Tibial nerve (tissue), 4 donors: ENCODE results near the gene MAPK13.

Source experiments
- EP300 ChIP-seq, 2 donors: sonication (generic); formaldehyde crosslinking; IDR thresholded peaks; one replicate each; pipeline ENCODE4 v1.6.1; 2017; ENCODE audit warnings: antibody characterized with exemption in 2 of 2, mild to moderate bottlenecking in 1 of 2
- POLR2A ChIP-seq, 2 donors: fragments of 450-650 bp; IDR thresholded peaks; one replicate each; pipeline ENCODE4 v1.6.1; 2017; ENCODE audit warnings: antibody characterized with exemption in 2 of 2, mild to moderate bottlenecking in 2 of 2, moderate library complexity in 2 of 2
- TF ChIP-seq, protein P1 (sequence below), 5 experiments: fragments of 200-600 bp in 3 of 5; fragments of 450-650 bp in 2 of 5; sonication (generic) in 3 of 5; IDR thresholded peaks; one replicate each; pipeline ENCODE4 v1.5.1; 2016 to 2019; ENCODE audit warnings: antibody characterized with exemption in 5 of 5, mild to moderate bottlenecking in 3 of 5, moderate library complexity in 2 of 5

DNA sequence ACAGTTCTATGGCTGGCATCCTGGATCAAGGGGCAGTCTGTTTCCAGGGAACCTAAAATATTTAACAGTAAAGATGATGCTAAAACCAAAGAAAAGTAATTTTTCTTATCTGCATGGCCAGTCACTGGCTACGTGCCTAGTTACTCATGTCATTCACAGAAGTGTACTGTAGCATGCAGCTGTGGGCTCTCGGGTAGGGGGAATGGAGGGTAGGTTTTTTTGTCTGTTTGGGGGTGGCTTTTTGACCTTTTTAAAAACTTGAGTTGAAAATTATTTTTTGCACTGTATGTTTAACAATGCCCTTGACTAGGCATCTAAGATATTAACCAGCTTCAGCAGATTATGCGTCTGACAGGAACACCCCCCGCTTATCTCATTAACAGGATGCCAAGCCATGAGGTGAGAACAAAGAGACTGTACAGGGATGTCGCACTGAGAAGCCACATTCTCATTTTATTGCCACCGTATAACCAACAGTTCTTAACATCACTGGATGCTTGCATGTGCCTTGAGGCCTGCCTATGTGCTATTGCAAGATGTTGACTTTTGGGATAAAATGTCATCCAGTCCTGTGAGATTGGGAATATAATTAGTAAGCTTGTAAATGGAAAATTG is 30.3 kb upstream of the MAPK13 start:
- TF ChIP-seq, protein P1, sequence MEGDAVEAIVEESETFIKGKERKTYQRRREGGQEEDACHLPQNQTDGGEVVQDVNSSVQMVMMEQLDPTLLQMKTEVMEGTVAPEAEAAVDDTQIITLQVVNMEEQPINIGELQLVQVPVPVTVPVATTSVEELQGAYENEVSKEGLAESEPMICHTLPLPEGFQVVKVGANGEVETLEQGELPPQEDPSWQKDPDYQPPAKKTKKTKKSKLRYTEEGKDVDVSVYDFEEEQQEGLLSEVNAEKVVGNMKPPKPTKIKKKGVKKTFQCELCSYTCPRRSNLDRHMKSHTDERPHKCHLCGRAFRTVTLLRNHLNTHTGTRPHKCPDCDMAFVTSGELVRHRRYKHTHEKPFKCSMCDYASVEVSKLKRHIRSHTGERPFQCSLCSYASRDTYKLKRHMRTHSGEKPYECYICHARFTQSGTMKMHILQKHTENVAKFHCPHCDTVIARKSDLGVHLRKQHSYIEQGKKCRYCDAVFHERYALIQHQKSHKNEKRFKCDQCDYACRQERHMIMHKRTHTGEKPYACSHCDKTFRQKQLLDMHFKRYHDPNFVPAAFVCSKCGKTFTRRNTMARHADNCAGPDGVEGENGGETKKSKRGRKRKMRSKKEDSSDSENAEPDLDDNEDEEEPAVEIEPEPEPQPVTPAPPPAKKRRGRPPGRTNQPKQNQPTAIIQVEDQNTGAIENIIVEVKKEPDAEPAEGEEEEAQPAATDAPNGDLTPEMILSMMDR (IDR thresholded peaks at IDR 0.05), result no peak
- no peak for TF ChIP-seq EP300 (IDR thresholded peaks at IDR 0.05)
- no peak for TF ChIP-seq POLR2A (IDR thresholded peaks at IDR 0.05)
